NCI-H146 treated with DMSO at 0.1 percent for 48 hours (cell line): ENCODE data around the gene CLSTN2.

Source experiments
- DNase-seq: peaks from one replicate; lab custom pipeline; 2025; ENCODE audit not compliant: unreplicated experiment; lab: John Stamatoyannopoulos, UW

The CLSTN2 gene

DNA sequence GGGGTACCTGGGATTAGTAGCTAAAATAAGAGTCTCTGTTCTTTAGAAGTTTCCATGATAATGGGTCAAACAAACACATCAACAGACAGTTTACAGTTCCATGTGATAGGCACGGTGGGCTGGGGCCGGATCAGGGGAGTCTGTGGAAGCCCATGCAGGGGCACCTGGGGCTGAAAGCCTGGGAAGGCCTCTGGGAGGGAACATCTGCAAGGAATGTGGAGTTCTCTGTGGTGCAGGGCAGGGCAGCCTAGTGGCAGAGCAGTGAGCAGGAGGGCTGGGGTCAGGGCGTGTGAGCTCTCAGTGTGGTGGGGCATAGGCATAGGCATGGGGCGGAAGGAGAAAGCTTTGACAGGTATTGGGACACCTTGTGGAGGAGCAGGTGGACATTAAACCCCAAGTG is 535.2 kb downstream of the CLSTN2 start:
- DNase-seq, result no peak

DNA sequence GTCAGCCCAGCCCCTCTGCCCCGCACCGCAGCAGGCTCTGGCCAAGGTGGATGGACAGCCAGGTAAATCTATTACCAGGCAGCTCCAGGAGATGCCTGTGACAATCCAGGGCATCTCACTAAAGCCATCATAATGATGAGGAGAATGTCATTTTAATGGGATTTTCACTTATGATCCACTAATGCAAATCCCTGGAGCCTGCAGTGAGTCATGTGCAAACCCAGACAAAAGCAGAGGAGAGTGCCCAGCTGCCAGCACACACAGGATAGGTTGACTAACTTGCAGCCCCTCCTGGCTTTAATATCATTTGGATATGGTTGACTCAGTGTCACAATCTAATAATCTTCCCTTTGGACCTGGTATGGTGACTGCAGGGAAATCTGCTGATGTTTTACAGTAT is 536.0 kb downstream of the CLSTN2 start:
- DNase-seq, result no peak

DNA sequence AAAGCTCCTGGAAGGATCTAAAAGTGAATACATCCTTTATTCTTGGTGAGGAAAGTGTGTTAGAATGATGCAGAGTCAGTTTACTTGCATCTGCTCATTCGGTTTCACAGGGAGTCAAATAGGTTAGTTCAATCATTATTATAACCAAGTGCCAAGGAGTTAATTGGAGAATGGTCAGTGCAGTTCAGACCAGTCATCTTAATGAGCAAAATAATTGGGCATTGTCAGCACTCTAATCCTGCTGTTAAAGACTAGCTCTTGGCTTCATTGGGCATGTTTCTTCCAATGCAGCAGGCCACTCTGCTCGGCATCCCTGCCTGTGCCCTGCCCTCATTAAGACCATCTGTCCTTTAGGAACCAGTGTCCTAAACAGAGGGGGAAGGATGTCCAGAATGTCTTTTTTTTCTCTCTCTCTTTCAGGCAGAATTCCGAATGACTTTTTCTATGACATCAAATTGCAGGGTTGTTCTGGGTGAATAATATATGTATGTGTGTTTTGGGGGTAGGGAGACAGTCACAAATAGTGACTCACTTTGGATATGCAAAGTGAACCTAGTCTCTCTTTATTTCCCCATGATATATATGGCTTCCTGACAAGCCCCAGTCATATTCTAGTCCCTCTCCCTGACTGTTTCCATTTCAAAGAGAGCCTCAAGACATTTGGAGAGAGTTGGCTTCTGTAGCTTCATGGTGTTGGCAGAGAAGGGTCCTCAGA is 537.5 kb downstream of the CLSTN2 start:
- no peak for DNase-seq

DNA sequence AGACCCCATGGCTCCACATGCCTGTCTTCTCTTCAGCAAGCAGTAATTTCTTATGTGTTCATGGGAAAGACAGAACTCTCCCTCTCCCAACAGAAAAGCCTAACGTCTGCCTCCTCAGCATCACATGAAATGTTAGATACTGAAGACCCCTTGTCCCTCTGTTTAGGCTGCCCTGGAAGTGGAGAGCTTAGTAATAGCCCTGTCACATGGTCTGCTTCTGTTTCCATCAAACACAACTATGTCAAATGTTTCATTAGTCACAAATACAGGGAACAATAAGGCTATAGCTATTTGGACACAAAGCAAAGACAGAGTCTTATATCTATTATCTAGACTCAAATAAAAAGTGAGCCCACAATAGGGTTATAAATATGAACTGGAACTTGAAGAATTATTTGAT is 552.6 kb downstream of the CLSTN2 start:
- DNase-seq, result no peak

DNA sequence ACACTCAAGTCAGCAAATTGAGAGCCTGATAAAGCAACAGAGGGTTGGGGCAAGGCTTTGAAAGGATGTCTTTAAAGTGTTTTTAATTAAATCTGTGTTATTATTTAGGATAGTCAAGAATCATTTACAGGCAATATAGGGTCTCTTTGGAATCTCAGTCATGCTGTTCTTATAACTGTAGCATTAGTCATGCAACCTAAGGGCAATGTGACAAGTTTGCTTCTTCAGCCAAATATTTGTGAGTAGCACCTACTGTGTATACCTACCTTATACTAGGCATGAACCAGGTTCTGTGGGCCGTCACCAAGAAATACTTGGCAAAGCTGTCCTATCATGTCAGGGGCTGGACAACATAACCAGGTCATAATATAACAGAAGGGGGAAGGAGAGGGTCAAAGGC is 558.3 kb downstream of the CLSTN2 start:
- DNase-seq, result no peak

DNA sequence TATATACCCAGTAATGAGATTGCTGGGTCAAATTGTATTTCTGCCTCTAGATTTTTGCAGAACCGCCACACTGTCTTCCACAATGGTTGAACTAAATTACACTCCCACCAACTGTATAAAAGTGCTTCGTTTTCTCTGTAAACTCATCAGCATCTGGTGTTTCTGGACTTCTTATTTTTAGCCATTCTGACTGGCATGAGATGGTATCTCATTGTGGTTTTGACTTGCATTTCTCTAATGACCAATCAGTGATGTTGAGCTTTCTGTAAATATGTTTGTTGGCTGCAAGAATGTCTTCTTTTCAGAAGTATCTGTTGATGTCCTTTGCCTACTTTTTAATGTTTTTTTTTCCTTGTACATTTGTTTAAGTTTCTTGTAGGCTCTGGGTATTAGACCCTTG is 560.0 kb downstream of the CLSTN2 start:
- DNase-seq, result no peak

DNA sequence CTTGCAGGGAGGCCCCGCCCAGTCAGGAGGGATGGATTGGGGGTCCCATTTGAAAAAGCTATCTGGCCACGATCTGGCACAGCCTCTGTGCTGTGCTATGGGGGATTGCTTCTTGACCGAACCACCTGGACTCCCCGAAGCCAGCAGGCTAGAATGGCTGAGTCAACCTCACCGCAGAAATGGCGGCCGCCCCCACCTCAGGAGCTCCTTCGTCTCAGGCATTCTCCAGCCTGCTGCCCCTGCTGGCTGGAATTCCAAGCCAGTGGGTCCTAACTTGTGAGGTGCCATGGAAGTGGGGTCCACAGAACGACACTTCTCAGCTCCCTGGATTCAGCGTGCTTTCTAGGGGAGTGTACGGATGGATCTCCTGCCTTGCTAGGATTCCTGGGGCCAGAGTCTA is 562.3 kb downstream of the CLSTN2 start:
- DNase-seq, result no peak

DNA sequence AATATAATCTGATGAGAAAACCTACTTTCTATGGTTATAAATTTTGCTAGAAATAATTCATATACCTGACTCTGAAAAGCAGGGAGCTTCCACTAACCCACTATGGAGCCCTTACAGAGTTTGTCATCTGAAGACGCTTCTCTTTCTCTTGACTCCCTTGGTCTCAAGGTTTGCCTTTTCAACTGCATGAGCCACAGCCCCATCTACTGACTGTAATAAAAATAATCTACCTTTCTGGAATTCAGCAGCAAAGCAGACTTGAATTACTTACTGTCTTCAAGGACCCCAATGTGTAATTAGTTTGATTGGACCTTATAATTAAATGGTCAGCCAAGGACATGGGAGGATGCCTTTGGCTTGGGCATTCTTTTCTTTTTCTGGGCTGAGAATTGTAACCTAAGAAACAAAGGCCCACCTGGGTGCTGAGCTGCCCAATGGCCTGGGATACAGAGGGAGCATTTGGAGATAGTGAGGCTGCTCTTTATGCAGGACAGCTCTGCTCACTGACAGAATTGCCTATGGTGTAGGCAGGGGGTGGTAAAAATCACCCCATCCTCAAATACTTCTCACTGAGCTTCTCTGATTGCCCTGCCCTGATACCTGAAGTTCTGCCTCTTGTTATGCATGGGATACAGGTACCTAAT is 564.3 kb downstream of the CLSTN2 start:
- DNase-seq, result peak; percentile 26

DNA sequence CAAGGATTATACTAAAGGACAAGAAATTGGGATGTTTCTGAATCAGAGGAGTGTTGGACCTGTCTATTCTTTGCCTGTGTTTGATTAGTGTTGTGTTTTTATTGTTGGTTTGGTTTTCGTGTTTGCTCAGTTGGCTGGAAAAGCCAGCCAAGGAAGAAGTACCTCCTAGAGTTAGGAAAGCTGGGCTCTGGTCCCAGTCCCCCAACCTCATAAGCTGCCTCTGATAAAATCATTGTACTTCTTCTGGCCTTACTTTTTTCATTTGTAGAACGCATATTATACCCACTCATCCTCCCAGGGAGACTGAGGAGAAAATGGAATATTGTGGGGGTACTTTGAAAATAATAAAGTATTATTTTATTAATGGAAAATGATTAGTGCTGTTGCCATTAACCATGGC is 565.5 kb downstream of the CLSTN2 start:
- DNase-seq, result no peak

DNA sequence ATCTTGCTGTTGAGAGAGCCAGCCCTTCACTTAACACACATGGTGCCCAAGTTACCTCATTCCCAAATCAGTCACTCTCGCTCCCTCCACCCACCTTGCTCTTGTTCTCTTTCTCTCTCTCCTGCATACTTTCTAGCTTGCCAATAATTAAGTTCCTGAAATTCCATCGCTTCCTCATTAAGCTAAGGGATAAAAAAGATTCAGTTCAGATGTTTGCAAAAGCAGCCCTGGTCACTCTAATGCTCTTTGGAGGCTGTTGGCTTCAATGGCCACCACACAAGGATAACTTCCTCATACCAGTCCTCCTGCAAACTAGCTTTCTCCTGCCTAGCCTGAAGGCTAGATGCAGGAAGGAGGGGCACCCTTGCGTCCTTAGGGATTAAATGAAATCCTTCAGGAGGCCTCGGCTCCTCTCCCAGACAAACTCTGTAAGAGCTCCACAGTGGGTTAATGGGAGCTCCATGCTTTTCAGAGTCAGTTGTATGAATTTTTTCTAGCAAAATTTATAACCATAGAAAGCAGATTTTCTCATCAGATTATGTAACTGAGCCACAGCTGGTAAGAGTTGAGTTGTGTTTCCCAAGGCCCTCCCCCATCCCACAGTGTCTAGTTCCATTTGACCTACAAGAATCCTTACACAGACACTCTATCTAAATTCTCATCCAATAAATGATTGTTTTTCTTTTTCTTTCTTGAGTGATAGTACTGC is 566.2 kb downstream of the CLSTN2 start:
- DNase-seq, result no peak

DNA sequence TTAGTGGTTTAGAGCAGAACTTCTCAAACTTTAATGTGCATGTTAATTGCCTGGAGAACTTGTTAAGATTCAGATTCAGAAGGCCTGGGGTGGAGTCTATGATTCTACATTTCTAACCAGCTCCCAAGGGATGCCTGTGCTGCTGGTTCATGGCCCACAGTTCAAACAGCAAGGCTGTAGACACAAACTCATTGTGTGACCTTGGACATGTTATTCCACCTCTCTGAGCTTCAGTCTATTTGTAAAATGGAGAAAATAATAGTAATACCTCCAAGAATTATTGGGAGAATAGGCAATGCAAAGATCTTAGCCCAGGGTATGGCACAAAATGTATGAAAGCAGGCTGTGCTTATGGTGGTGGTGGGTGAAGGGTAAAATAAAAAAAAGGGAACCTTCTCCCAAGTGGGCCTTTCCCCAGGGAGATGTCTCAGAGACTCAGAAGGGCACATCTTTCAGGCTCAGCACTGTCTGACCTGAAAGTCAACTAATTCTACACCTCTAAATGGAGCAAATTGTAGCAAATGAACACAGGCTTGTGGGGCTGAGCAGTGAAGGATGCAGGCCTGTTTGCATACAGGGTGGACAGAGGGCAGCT is 566.9 kb downstream of the CLSTN2 start:
- DNase-seq, result no peak

DNA sequence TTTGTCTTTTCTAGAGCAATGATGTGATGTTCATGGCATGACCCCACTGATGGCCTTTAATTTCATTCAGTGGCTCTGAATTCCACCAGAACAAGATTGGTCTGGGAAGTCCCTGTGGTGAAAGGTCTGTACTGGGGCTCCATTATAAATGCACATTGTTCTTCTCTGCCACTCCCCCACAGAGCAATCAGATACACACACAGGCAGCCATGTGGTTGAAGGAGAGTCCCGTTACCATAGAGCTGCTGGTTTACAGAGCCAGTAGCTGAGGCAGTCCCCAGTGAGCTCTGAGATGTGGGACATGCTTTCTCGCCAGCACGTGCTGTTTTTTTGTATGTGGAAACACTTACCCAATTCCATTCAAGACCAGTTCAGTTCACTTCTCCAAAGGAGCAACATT is 570.2 kb downstream of the CLSTN2 start:
- DNase-seq, result peak; percentile 75

DNA sequence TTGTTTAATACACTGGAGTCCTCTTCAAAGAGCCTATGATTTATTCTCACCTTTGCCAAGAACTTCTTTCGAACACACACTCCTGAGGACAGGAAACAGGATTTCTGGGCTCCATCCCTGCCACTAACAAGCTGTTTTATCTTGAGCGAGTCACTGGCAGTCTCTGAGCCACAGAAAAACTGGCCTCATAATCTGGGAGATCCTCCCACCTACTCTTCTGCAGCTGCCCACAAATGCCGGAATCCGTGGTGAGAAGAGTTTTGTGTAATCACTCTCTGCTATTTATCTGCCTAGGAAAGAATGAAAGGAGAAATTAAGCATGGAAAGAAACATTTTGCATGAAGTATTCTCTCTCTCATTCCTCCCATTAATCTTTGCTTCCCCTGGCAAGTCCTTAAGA is 570.9 kb downstream of the CLSTN2 start:
- no peak for DNase-seq

DNA sequence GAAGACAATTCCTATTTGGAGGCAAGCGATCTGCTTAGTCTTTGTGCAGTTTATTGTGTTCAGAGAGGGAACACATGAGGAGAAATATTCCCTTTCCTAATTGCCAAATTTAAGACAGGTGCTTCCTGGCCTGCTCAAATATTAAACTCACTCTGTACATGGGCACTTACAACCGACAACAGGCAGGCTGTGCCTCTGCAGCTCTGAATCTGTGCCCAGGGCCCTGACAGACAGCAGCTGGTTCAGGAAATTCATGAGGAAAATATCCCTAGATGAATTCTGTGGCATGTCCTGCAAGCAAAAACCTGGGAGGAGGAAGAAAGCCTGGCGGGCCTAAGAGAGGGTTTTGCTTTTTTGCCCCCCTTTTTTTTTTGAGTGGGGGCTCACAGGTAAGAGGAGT is 573.6 kb downstream of the CLSTN2 start:
- DNase-seq, result no peak

DNA sequence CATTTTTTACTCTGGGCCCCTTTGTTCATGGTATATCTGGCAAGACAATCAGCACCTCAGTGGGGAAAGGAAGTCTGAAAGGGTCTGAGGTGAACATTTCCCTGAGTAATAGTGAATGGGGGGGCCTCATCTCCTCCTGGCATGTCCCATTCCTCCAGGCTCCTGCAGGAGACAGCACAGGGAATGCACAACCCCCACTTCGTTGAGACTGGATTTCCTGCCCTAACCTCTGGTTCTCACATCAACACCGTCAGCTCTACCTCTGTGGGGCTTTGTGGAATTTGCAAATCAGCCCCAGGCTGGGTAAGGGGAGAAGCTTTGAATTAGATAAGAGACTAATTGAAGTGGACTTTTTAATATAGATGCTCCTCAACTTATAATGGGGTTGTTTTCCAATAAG is 574.5 kb downstream of the CLSTN2 start:
- DNase-seq, result no peak

DNA sequence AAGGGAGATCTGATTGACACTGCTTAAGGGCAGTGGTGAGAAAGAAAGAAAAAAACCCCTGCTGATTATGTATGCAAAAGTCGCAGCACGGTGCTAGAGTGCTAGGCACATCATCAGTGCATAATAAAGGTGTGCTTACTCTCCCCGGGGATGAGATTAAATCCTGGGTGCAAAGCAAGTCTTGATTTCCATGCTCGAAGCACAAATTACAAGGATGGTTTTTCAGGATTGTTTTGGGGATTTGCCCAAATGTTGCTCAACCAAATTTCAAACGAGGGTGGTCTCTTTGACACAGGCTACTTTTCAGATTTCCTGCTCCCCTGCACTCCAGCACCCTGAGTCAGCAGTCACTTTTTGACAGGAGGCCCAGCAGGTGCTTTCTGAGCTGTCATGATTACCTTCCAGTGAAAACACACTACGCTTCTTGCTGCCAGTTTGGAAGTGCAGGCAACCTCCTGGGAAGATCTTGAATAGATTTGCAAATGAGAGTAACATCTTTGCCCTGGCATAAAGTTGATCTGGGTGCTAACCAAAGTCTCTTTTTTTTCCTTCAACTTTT is 575.4 kb downstream of the CLSTN2 start:
- no peak for DNase-seq

DNA sequence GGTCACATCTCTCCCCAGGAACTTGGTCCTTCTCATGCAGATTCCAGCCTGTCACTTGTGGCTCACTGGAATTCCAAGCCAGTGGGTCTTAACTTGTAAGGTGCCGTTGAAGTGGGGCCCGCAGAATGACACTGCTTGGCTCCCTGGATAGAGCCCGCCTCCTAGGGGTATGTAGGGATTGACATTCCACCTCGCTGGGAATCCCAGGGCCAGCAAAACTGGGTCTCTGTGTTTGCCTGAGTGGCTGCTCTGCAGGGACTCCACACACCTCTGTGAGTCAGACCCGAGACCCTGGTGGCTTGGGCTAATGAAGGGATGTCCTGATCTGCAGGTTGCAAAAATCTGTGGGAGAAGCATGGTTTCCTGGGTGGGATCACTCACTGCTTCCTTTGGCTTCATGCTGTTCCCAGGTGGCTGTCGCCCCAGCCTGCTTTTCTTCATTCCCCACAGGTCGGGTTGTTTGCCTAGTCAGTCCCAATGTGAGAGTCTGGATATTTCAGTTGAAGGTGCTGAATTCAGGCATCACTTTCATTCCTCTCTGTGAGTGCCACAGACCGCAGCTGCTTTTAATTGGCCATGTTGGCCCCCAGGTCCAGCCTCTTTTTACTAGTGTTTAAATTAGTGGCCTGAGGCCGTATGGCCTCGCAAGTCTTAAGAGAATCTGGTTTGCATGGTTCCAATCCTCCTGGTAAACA is 586.9 kb downstream of the CLSTN2 start:
- no peak for DNase-seq

DNA sequence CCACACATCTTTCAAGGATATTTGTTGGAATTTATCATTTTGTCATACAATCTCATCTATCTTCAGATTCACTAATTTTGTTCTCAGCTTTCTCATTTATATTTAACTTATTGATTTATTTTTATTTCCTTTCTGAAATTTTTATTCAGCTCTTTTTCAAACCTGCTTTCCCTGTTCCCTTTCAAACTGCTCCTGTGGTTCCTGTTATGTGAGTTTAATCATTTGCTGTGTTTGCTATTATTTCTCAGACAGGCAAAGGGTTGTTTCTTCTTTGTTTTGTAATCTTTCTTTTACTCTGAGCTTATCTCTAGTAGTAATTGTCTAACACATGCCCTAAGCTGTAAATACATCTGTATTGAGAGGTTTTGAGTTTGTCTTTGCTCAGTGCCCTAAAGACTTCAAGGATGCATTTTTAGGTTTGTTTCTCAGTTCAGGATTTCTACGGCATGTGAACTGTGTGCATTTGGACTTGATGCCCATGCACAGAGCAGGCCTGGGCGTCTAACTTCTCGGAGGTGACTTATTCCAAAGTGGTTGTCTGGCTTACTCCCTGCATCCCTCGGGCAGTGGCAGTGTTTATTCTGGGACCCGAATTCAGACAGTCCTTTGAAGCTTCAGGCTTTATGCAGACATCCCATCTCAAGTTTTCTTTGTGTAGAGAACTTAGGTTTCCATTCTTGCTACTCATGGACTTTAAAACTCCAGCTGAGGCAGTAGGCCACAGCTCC is 587.8 kb downstream of the CLSTN2 start:
- DNase-seq, result no peak

DNA sequence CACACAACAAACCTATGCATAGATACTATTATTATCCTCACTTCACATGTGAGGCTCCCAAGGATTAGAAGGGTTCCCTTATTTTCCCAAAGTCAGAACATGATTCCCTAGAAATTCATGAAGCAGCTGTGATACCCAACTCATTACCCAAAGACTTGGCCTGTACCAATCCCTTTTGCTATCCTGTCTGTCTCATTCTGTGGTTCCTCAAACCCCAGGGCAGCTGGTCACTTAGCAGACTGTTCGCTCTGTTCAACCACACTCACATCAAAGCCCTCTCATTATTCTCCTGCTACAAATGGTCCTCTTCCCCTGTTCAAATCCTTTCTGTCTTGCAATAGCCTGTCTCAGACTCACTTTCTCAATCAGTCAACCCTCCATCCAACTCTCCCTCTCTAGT is 588.6 kb downstream of the CLSTN2 start:
- DNase-seq, result no peak

DNA sequence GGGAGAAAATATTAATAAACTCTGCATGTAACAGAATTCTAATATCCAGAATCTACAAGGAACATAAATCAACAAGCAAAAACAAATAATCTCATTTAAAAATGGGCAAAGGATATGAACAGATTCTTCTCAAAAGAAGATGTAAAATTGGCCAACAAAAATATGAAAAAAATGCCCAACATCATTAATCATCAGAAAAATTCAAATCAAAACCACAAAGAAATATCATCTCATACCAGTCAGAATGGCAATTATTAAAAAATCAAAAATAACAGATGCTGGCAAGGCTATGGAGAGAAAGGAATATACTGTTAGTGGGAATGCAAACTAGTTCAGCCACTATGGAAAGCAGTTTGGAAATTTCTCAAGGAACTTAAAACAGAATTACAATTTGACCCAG is 592.2 kb downstream of the CLSTN2 start:
- DNase-seq, result no peak
